Measurements from ENCODE around the gene HFE.
"Not testable (repeated sequence)": the region's sequence is repeated elsewhere in the genome, so short reads cannot be mapped to it uniquely, and the experiment has no call there.

HFE gene

GRCh38 chr6:26113570-26113969 is 26.3 kb downstream of the HFE start:
- DNase-seq: no peak

GRCh38 chr6:26115226-26115625 is 28.0 kb downstream of the HFE start:
- no peak for DNase-seq

GRCh38 chr6:26116267-26116666 is 29.0 kb downstream of the HFE start:
- DNase-seq: no peak

- no peak for DNase-seq
Measured at GRCh38 chr6:26118999-26119398, 31.8 kb downstream of the HFE start.

GRCh38 chr6:26120115-26120514 is 32.9 kb downstream of the HFE start:
- not testable (repeated sequence) for DNase-seq

GRCh38 chr6:26120807-26121140 is 33.5 kb downstream of the HFE start:
- DNase-seq: no peak

GRCh38 chr6:26121141-26122004 is 34.1 kb downstream of the HFE start:
- no peak for DNase-seq

- peak; percentile 46 for DNase-seq
Measured at GRCh38 chr6:26122005-26122388, 34.8 kb downstream of the HFE start.

- DNase-seq: no peak
Measured at GRCh38 chr6:26122402-26122792, 35.2 kb downstream of the HFE start.

- DNase-seq: peak; percentile 99
Measured at GRCh38 chr6:26122793-26123674, 35.8 kb downstream of the HFE start.

- DNase-seq: no peak
Measured at GRCh38 chr6:26123675-26123946, 36.4 kb downstream of the HFE start.

- DNase-seq: peak; percentile 100
Measured at GRCh38 chr6:26123947-26124780, 36.9 kb downstream of the HFE start.

- peak; percentile 80 for DNase-seq
Measured at GRCh38 chr6:26124781-26125685, 37.8 kb downstream of the HFE start.

- DNase-seq: no peak
Measured at GRCh38 chr6:26126394-26127235, 39.4 kb downstream of the HFE start.

GRCh38 chr6:26128013-26128771 is 41.0 kb downstream of the HFE start:
- no peak for DNase-seq

- no peak for DNase-seq
Measured at GRCh38 chr6:26129656-26130055, 42.4 kb downstream of the HFE start.

- DNase-seq: no peak
Measured at GRCh38 chr6:26130581-26131249, 43.5 kb downstream of the HFE start.

- DNase-seq: no peak
Measured at GRCh38 chr6:26131618-26132017, 44.4 kb downstream of the HFE start.

- no peak for DNase-seq
Measured at GRCh38 chr6:26133730-26134129, 46.5 kb downstream of the HFE start.

GRCh38 chr6:26136321-26136720 is 49.1 kb downstream of the HFE start:
- DNase-seq: no peak
